ENCODE data around the gene SUFU. TPM values are rescaled to one million over a fixed set of nuclear protein-coding genes. Genes with fewer than 3 reads are reported as not detected.

SUFU gene
- total RNA-seq, 1 donor from 2014 or later, result 16.9 TPM

DNA sequence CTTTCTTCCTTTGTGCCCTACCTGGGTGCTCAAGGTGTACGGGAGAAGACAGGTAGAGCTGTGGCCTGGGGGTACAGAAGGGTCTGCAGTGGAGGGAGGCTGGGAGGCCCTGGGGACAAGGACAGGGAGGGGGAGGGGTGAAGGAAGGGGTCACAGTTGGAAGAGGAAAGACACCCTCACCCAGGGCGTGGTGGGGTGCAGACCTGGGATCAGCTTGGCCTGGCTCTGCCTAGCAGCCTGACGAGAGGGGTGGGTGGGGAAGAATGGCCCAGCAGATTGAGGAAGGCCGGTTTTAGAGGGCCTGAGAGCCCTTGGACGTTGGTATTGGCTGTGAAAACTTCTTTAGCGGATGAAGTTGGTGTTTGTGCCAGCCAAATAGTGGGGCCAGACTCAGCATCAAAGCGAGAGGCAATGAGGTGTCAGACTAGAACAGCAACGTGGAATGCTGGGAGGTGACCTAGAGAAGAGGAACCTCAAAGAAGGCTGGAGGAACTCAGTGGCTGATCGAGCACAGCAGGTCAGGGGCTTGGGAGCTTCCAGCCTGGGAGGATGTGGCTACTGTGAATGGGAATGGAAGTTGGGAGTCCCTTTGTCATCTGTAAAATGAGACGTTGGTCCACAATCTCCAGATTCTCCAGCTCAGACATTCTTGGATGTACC lies 122.4 kb downstream of the SUFU start:
- no peak overlapping the region for H3K4me3 Mint-ChIP-seq (ENCODE audit: unreplicated experiment)
- H3K36me3 Mint-ChIP-seq (ENCODE audit: unreplicated experiment), result peaks cover 9% of the 10 kb centered on the region
- TF ChIP-seq, protein P1, sequence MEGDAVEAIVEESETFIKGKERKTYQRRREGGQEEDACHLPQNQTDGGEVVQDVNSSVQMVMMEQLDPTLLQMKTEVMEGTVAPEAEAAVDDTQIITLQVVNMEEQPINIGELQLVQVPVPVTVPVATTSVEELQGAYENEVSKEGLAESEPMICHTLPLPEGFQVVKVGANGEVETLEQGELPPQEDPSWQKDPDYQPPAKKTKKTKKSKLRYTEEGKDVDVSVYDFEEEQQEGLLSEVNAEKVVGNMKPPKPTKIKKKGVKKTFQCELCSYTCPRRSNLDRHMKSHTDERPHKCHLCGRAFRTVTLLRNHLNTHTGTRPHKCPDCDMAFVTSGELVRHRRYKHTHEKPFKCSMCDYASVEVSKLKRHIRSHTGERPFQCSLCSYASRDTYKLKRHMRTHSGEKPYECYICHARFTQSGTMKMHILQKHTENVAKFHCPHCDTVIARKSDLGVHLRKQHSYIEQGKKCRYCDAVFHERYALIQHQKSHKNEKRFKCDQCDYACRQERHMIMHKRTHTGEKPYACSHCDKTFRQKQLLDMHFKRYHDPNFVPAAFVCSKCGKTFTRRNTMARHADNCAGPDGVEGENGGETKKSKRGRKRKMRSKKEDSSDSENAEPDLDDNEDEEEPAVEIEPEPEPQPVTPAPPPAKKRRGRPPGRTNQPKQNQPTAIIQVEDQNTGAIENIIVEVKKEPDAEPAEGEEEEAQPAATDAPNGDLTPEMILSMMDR (IDR thresholded peaks at IDR 0.05), result no peak
- H3K4me1 Mint-ChIP-seq (ENCODE audit: unreplicated experiment), result peaks cover 51% of the 10 kb centered on the region
- DNase-seq (ENCODE audit: extremely low spot score, unreplicated experiment), result no peak
- H3K9me3 Mint-ChIP-seq (ENCODE audit: unreplicated experiment), result no peaks in the 10 kb centered on the region
- H3K27me3 Mint-ChIP-seq (ENCODE audit: unreplicated experiment), result no peaks in the 10 kb centered on the region
- peak overlapping the region; percentile 97 for H3K27ac Mint-ChIP-seq (ENCODE audit: unreplicated experiment)

DNA sequence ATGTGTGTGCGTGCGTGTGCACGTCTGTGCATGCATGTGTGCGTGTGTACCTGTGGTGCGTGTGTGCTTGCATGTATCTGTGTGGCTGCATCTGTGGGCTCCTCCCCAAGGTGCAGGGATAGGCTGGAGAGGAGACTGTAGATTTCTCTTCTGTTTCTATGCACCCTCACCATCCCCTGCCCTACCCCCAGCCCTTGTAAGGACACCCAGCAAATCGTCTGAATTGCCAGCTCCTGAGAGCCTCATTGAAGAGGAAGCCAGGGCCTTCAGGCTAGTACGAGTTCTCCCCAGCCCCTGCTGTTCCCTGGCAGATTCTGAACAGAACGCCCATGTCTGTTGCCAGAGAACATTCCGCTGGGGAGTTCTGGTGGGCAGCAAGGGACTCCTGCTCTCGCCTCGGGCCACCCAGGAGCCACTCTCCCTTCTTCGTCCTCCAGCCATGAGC lies 123.5 kb downstream of the SUFU start:
- H3K27ac Mint-ChIP-seq (ENCODE audit: unreplicated experiment), result peak overlapping the region; percentile 97
- TF ChIP-seq, protein P1 (IDR thresholded peaks at IDR 0.05), result no peak
- DNase-seq (ENCODE audit: extremely low spot score, unreplicated experiment), result peak; percentile 83
- no peaks in the 10 kb centered on the region for H3K27me3 Mint-ChIP-seq (ENCODE audit: unreplicated experiment)
- peaks cover 60% of the 10 kb centered on the region for H3K4me1 Mint-ChIP-seq (ENCODE audit: unreplicated experiment)
- H3K9me3 Mint-ChIP-seq (ENCODE audit: unreplicated experiment), result no peaks in the 10 kb centered on the region
- peaks cover 9% of the 10 kb centered on the region for H3K36me3 Mint-ChIP-seq (ENCODE audit: unreplicated experiment)
- no peak overlapping the region for H3K4me3 Mint-ChIP-seq (ENCODE audit: unreplicated experiment)

DNA sequence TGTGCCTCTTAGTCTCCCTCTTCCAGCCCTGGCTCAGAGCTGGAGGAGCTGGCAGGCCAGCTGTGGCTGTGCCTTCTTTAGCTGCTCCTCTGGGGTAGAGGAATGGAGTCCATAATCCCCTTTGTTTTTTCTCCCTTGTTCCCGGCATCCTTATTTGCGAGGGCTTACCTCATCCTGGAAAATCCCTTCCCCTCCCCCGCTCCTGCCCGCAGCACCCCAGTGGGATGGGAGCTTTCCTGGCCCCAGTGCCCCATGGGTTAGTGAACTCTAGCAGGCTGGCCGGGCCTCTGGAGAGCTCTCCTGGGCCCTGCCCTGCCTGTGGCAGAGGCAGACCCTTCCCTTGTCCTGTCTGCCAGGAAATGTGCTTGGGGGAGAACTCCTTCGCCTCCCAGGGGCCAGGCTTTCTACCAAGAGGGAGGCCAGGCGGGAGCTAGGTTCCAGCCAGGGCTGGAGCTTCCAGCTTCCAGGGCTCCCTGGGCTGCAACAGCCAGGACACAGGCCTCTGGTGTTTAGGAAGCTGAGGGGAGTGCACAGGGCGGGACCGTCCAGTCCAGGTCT lies 124.0 kb downstream of the SUFU start:
- Mint-ChIP-seq H3K27me3 (ENCODE audit: unreplicated experiment) (no peaks in the 10 kb centered on the region), H3K4me1 (ENCODE audit: unreplicated experiment) (peaks cover 65% of the 10 kb centered on the region), H3K4me3 (ENCODE audit: unreplicated experiment) (no peak overlapping the region), H3K27ac (ENCODE audit: unreplicated experiment) (peak overlapping the region; percentile 97), H3K36me3 (ENCODE audit: unreplicated experiment) (peaks cover 9% of the 10 kb centered on the region), H3K9me3 (ENCODE audit: unreplicated experiment) (no peaks in the 10 kb centered on the region)
- TF ChIP-seq, protein P1 (IDR thresholded peaks at IDR 0.05), result no peak
- DNase-seq (ENCODE audit: extremely low spot score, unreplicated experiment), result peak; percentile 84

- no peaks in the 10 kb centered on the region for H3K9me3 Mint-ChIP-seq (ENCODE audit: unreplicated experiment)
These were observed 124.7 kb downstream of the SUFU start for GRCh38 chr10:102628451-102628911.

More at GRCh38 chr10:102628451-102628911, 124.7 kb downstream of the SUFU start:
- Mint-ChIP-seq H3K4me3 (ENCODE audit: unreplicated experiment) (no peak overlapping the region), H3K27me3 (ENCODE audit: unreplicated experiment) (no peaks in the 10 kb centered on the region), H3K36me3 (ENCODE audit: unreplicated experiment) (peaks cover 5% of the 10 kb centered on the region), H3K4me1 (ENCODE audit: unreplicated experiment) (peaks cover 72% of the 10 kb centered on the region), H3K27ac (ENCODE audit: unreplicated experiment) (peak overlapping the region; percentile 97)
- TF ChIP-seq, protein P1 (IDR thresholded peaks at IDR 0.05), result no peak
- DNase-seq (ENCODE audit: extremely low spot score, unreplicated experiment), result peak; percentile 84
